Stomach (tissue), 9 donors: ENCODE data around the gene EDIL3. TPM values are rescaled to one million over a fixed set of nuclear protein-coding genes. Genes with fewer than 3 reads are reported as not detected.

ENCODE experiments used
- DNase-seq, 2 donors: peaks; one replicate each; pipeline versions ENCODE4 v3.0.0 to v3.0.0-alpha.2; 2013 to 2019
- H3K27ac ChIP-seq, 5 donors: fragments of 200-600 bp in 4 of 5; sonication (generic) in 4 of 5; one replicate each; pipeline ENCODE4 v1.5.1; 2013 to 2019; ENCODE audit warnings: mild to moderate bottlenecking in 1 of 5, moderate library complexity in 1 of 5
- H3K27me3 ChIP-seq, 3 donors: fragments of 200-600 bp; sonication (generic); one replicate each; pipeline ENCODE4 v1.5.1; 2017 to 2019; ENCODE audit warnings: mixed run types in 1 of 3
- H3K36me3 ChIP-seq, 4 donors: fragments of 200-600 bp; sonication (generic); 1 replicate in 3 of 4; 2 replicates in 1 of 4; pipeline ENCODE4 v1.5.1; 2016 to 2019
- H3K4me1 ChIP-seq, 4 donors: fragments of 200-600 bp; sonication (generic); one replicate each; pipeline ENCODE4 v1.5.1; 2016 to 2019
- H3K4me3 ChIP-seq, 4 donors: fragments of 200-600 bp; sonication (generic) in 3 of 4; one replicate each; pipeline ENCODE4 v1.5.1; 2016 to 2019; ENCODE audit warnings: mild to moderate bottlenecking in 1 of 4
- H3K9me3 ChIP-seq, 4 donors: fragments of 200-600 bp; sonication (generic); one replicate each; pipeline ENCODE4 v1.5.1; 2016 to 2019
- CTCF ChIP-seq, 7 experiments: fragments of 450-650 bp in 4 of 7; fragments of 200-600 bp in 3 of 7; sonication (generic) in 3 of 7; IDR thresholded peaks; one replicate each; pipeline ENCODE4 v1.5.1; 2016 to 2019; ENCODE audit warnings: antibody characterized with exemption in 7 of 7, control low read depth in 2 of 7, mild to moderate bottlenecking in 1 of 7
- EP300 ChIP-seq: sonication (generic); formaldehyde crosslinking; IDR thresholded peaks from one replicate; pipeline ENCODE4 v1.6.1; 2017; ENCODE audit warnings: antibody characterized with exemption
- POLR2A ChIP-seq, 4 donors: fragments of 450-650 bp; IDR thresholded peaks; one replicate each; pipeline ENCODE4 v1.6.1; 2016; ENCODE audit warnings: antibody characterized with exemption in 4 of 4, control low read depth in 2 of 4, mild to moderate bottlenecking in 1 of 4, moderate library complexity in 1 of 4
- POLR2AphosphoS5 ChIP-seq, 3 donors: sonication (generic); formaldehyde crosslinking; IDR thresholded peaks; one replicate each; pipeline ENCODE4 v1.6.1; 2016; ENCODE audit warnings: antibody characterized with exemption in 3 of 3
- whole genome bisulfite sequencing, 5 donors: extraction: QIAGEN DNeasy Blood & Tissue Kit in 3 of 5; methylation state at CpG; one replicate each; pipeline versions ENCODE4 v1.1.5 to v1.1.7; 2013 to 2018; 5-methylcytosine and 5-hydroxymethylcytosine counted together
- intact Hi-C: fragments of 100-400 bp; cut with DNase I; formaldehyde crosslinking; loops from one replicate; pipeline ENCODE4 v1.15.1; 2023; ENCODE audit warnings: low total_unique reads
- polyA plus RNA-seq, 3 donors: library from polyadenylated mRNA; stranded (reverse); fragments of 200-250 nt; gene quantifications; one replicate each; pipeline ENCODE4 v1.2.3, GENCODE V29; 2013
- total RNA-seq, 5 donors: library from RNA; depleted of rRNA; stranded (reverse); fragments of >200 nt; gene quantifications; one replicate each; pipeline versions ENCODE4 v1.1.0 to v1.2.3, GENCODE V29; 2014 to 2016
- donor health status: healthy with polysubstance abuse.
- donor health status: Bipolar disorder and iron deficiency.
- donor health status: healthy.

EDIL3 gene
- total and polyA plus RNA-seq, 8 donors = 2.3 to 75.0 (median 14.4) TPM

- Histone ChIP-seq H3K27ac (no peak overlapping the region), H3K9me3 (no peaks in the 10 kb centered on the region), H3K4me3 (no peak overlapping the region), H3K4me1 (no peaks in the 10 kb centered on the region), H3K27me3 (peaks cover 0 to 3% (median 0%) of the 10 kb centered on the region in 3 donors), H3K36me3 (no peaks in the 10 kb centered on the region)
- no peak for TF ChIP-seq POLR2AphosphoS5 (IDR thresholded peaks at IDR 0.05)
- no peak for TF ChIP-seq POLR2A (IDR thresholded peaks at IDR 0.05)
- TF ChIP-seq CTCF (IDR thresholded peaks at IDR 0.05) = no peak
- TF ChIP-seq EP300 = no peak
- WGBS, 5 donors = 60 to 87% (median 69%) methylated on average over 1 of the region's 1 CpG
- intact Hi-C loops = no loop called here
- no peak for DNase-seq
Observed at GRCh38 chr5:84376346-84376745, 8.3 kb downstream of the EDIL3 start.

- DNase-seq = no peak
- 75 to 86% (median 82%) methylated on average over 4 of the region's 4 CpGs for WGBS, 5 donors
- Histone ChIP-seq H3K27ac (no peak overlapping the region), H3K27me3 (no peaks in the 10 kb centered on the region), H3K4me1 (no peaks in the 10 kb centered on the region), H3K36me3 (no peaks in the 10 kb centered on the region), H3K9me3 (no peaks in the 10 kb centered on the region), H3K4me3 (no peak overlapping the region)
- TF ChIP-seq POLR2AphosphoS5 (IDR thresholded peaks at IDR 0.05) = no peak
- no peak for TF ChIP-seq POLR2A (IDR thresholded peaks at IDR 0.05)
- TF ChIP-seq CTCF (IDR thresholded peaks at IDR 0.05) = no peak
- no peak for TF ChIP-seq EP300
- intact Hi-C loops = no loop called here
Observed at GRCh38 chr5:84374568-84374967, 10.1 kb downstream of the EDIL3 start.

- Histone ChIP-seq H3K27me3 (no peaks in the 10 kb centered on the region), H3K27ac (peak overlapping the region in 1 of 5 donors; percentile 31), H3K4me1 (no peaks in the 10 kb centered on the region), H3K4me3 (no peak overlapping the region), H3K9me3 (no peaks in the 10 kb centered on the region), H3K36me3 (no peaks in the 10 kb centered on the region)
- no peak for DNase-seq
- intact Hi-C loops = no loop called here
- no peak for TF ChIP-seq POLR2AphosphoS5 (IDR thresholded peaks at IDR 0.05)
- no peak for TF ChIP-seq EP300
- no peak for TF ChIP-seq POLR2A (IDR thresholded peaks at IDR 0.05)
- WGBS, 5 donors = 60 to 76% (median 68%) methylated on average over 2 of the region's 2 CpGs
Observed at GRCh38 chr5:84373506-84373905, 11.2 kb downstream of the EDIL3 start.

DNA sequence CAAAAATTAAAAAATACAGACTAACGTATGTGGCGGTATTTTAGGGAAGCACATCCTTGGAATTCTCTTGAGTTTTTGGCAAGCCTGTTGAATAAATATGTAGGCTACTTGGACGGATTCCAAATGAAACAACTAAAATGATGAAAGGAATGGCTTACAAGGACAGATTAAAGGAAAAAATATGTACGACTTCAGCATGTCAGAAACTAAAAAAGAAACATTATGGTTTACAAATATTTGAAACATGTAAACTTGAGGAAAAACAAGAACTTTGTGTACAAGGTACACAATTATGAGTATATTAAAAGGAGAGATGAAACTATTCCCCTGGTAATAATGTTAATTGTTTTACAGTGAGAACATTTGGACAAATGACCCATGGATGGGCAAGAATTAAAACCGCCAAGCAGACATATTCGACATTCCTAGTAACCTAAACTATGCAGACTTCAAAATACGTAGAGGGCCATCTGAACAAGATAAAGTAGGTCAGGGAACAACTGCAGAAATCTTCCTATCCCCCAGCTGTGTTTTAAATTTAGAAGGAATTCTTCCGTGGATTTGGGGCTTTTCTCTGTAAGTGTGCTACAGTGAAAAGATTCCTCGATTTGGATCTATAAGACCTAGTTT lies 12.5 kb downstream of the EDIL3 start:
- no peaks in the 10 kb centered on the region for H3K36me3 ChIP-seq
- no peaks in the 10 kb centered on the region for H3K9me3 ChIP-seq
- no peaks in the 10 kb centered on the region for H3K27me3 ChIP-seq
- peak in 1 of 2 donors; percentile 12 for DNase-seq
- intact Hi-C loops = no loop called here
- H3K4me1 ChIP-seq = no peaks in the 10 kb centered on the region
- TF ChIP-seq POLR2A (IDR thresholded peaks at IDR 0.05) (no peak), EP300 (no peak), POLR2AphosphoS5 (IDR thresholded peaks at IDR 0.05) (no peak), CTCF (IDR thresholded peaks at IDR 0.05) (no peak)
- H3K27ac ChIP-seq = peak overlapping the region in 2 of 5 donors; percentile 5 to 31
- WGBS, 5 donors = 51 to 69% (median 66%) methylated on average over 9 of the region's 9 CpGs
- no peak overlapping the region for H3K4me3 ChIP-seq

DNA sequence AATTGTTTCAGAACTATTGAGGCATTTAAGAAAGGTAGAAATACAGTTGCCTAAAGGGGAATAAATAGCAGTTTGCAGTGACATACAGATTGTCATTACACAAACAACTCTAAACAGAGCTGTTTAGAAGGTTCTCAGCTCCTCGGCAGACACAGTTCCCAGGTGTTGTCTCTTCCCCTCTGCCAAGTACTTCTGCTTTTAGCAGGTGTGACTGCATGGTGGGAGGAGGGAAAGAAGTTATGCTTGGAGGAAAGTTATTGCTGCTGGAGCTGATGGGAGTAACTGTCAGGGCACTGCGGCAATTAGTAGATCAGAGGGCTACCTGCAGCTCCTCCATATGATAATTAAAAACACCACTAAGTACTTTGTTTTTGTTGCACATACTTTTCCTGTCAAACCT lies 14.5 kb downstream of the EDIL3 start:
- no peak overlapping the region for H3K4me3 ChIP-seq
- 41 to 56% (median 53%) methylated on average over 2 of the region's 2 CpGs for WGBS, 5 donors
- TF ChIP-seq POLR2A (IDR thresholded peaks at IDR 0.05) = no peak
- TF ChIP-seq POLR2AphosphoS5 (IDR thresholded peaks at IDR 0.05) = no peak
- TF ChIP-seq CTCF (IDR thresholded peaks at IDR 0.05) = no peak
- no peak for TF ChIP-seq EP300
- no peaks in the 10 kb centered on the region for H3K36me3 ChIP-seq
- no peak overlapping the region for H3K27ac ChIP-seq
- H3K9me3 ChIP-seq = no peaks in the 10 kb centered on the region
- DNase-seq = no peak
- intact Hi-C loops = no loop called here
- H3K27me3 ChIP-seq = no peaks in the 10 kb centered on the region
- H3K4me1 ChIP-seq = no peaks in the 10 kb centered on the region
